ENCODE measurements around the gene XAF1. TPM values are rescaled to one million over a fixed set of nuclear protein-coding genes. Genes with fewer than 3 reads are reported as not detected.
"Not testable (repeated sequence)": the region's sequence is repeated elsewhere in the genome, so short reads cannot be mapped to it uniquely, and the experiment has no call there.

The XAF1 gene
- total RNA-seq, 6 experiments from 2014 or later: 3.0 to 4.6 (median 3.7) TPM

DNA sequence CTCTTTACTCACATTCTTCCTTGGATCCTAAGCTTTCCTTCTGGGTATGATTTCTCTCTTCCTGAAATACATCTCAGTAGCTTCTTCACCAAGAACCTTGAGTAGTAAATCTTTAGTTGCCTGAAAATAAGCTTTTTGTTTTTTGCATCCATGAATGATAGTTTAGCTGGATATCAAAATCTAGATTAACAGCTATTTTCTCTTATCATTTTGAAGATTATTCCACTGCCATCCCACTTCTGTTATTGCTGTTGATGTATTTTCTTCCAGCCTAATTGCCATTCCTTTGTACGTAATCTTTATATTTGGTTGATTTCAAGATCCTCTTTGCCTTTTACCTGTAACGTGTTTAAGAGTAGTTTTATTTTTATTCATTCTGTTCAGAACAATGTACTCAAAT, 12.6 kb downstream of the XAF1 start:
- no peak for DNase-seq
- Mint-ChIP-seq H3K4me3 (no peak overlapping the region), H3K9me3 (peaks cover 25% of the 10 kb centered on the region), H3K27me3 (ENCODE audit: insufficient read depth) (no peaks in the 10 kb centered on the region), H3K4me1 (ENCODE audit: low read depth) (no peaks in the 10 kb centered on the region), H3K27ac (no peak overlapping the region), H3K36me3 (ENCODE audit: low read depth) (peaks cover 47% of the 10 kb centered on the region)
- TF ChIP-seq, protein P1, sequence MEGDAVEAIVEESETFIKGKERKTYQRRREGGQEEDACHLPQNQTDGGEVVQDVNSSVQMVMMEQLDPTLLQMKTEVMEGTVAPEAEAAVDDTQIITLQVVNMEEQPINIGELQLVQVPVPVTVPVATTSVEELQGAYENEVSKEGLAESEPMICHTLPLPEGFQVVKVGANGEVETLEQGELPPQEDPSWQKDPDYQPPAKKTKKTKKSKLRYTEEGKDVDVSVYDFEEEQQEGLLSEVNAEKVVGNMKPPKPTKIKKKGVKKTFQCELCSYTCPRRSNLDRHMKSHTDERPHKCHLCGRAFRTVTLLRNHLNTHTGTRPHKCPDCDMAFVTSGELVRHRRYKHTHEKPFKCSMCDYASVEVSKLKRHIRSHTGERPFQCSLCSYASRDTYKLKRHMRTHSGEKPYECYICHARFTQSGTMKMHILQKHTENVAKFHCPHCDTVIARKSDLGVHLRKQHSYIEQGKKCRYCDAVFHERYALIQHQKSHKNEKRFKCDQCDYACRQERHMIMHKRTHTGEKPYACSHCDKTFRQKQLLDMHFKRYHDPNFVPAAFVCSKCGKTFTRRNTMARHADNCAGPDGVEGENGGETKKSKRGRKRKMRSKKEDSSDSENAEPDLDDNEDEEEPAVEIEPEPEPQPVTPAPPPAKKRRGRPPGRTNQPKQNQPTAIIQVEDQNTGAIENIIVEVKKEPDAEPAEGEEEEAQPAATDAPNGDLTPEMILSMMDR (IDR thresholded peaks at IDR 0.05): no peak

DNA sequence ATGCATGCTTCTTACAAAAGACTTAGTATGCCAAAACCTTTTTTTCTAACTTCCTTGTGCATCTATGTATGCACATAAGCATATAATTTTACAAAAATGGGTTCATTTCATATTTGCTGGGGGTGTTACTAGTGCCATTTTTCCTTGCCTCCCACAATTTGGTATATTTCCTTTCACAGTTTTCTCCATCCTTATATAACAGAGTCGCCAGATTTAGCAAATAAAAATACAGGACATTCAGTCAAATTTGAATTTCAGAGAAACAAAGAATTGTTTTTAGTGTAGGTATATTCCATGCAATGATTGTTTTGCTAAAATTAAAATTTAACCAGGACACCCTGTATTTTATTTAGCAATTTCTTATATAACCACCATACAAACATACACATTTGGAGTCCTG, 16.2 kb downstream of the XAF1 start:
- TF ChIP-seq, protein P1 (IDR thresholded peaks at IDR 0.05): no peak
- no peak for DNase-seq
- Mint-ChIP-seq H3K4me1 (ENCODE audit: low read depth) (no peaks in the 10 kb centered on the region), H3K27me3 (ENCODE audit: insufficient read depth) (peaks cover 18% of the 10 kb centered on the region), H3K4me3 (no peak overlapping the region), H3K27ac (no peak overlapping the region), H3K36me3 (ENCODE audit: low read depth) (peaks cover 45% of the 10 kb centered on the region), H3K9me3 (peaks cover 40% of the 10 kb centered on the region)

DNA sequence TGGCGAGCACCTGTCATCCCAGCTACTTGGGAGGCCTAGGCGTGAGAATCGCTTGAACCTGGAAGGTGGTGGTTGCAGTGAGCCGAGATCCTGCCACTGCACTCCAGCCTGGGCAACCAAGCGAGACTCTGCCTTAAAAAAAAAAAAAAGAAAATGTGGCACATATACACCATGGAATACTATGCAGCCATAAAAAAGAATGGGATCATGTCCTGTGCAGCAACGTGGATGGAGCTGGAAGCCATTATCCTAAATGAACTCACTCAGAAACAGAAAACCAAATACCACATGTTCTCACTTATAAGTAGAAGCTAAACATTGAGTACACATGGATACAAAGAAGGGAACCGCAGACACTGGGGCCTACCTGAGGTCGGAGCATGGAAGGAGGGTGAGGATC, 19.1 kb downstream of the XAF1 start:
- peaks cover 32% of the 10 kb centered on the region for H3K27me3 Mint-ChIP-seq (ENCODE audit: insufficient read depth)
- H3K36me3 Mint-ChIP-seq (ENCODE audit: low read depth): peaks cover 21% of the 10 kb centered on the region
- H3K27ac Mint-ChIP-seq; DNase-seq; H3K4me3 Mint-ChIP-seq; H3K4me1 Mint-ChIP-seq (ENCODE audit: low read depth): not testable (repeated sequence)
- peaks cover 23% of the 10 kb centered on the region for H3K9me3 Mint-ChIP-seq

DNA sequence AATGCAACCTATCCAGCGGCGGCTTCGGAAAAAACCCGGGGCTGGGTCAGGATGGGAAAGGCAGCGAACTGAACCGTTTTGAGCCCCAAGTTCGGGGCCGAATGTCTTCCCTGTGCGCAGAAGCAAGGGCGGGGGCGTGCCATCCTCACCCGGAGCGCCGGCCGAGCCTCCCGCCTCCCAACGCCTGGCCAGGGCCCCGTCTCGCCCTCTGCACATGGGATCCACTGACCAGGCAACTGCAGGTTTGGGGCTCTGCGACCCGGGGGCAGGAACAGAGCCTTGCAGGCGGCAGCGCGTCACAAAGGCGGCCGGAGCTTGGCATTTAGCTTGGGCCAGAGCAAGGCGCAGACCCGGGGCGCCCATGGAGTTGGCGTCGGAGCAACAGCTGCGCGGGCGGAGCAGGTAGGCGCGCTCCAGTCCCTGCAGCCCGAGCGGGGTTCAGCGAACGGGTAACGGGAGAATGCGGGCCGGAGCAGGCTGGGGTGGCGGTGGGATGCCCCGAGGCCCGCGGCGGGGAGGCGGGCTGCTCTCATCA, 20.1 kb downstream of the XAF1 start, which contains the start of gene FBXO39:
FBXO39 (plus strand) TSS at position 345 of the 535 bp plus-strand sequence. CDS start 3,654 bp downstream, outside the sequence.
- no peak for DNase-seq
- TF ChIP-seq, protein P1 (IDR thresholded peaks at IDR 0.05): no peak
- no peak within 1 kb of the TSS for H3K4me3 Mint-ChIP-seq
- H3K9me3 Mint-ChIP-seq: peaks cover 23% of the 10 kb centered on the region; the same call in 1 of the 2 replicates
- H3K27ac Mint-ChIP-seq: no peak within 1 kb of the TSS
- H3K27me3 Mint-ChIP-seq (ENCODE audit: insufficient read depth): peaks cover 32% of the 10 kb centered on the region
- no peaks in the 10 kb centered on the region for H3K4me1 Mint-ChIP-seq (ENCODE audit: low read depth)
- H3K36me3 Mint-ChIP-seq (ENCODE audit: low read depth): peaks cover 20% of the 10 kb centered on the region

DNA sequence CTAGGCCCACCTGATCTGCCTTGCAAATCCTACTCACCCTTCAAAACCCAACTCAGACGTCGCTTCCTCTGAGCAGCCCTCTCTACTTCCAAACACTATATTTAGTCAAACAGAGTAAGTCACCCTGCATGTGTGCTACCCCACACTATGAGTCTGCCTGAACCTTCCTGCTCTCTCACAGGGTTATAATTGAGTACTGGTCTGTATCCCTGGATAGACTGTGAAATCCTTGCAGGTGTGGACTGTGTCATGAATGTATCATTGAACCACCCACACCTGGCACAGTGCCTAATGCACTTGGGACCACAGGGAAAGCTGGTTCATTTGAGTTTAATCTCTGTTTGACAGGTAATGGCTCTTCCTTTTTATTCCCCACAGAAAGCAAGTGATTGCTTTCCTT, 23.6 kb downstream of the XAF1 start:
- Mint-ChIP-seq H3K27me3 (ENCODE audit: insufficient read depth) (peaks cover 47% of the 10 kb centered on the region), H3K9me3 (peaks cover 13% of the 10 kb centered on the region; the same call in 1 of the 2 replicates), H3K4me1 (ENCODE audit: low read depth) (no peaks in the 10 kb centered on the region), H3K36me3 (ENCODE audit: low read depth) (peaks cover 2% of the 10 kb centered on the region; the same call in 1 of the 2 replicates), H3K27ac (no peak overlapping the region), H3K4me3 (no peak overlapping the region)
- TF ChIP-seq, protein P1 (IDR thresholded peaks at IDR 0.05): no peak
- no peak for DNase-seq

DNA sequence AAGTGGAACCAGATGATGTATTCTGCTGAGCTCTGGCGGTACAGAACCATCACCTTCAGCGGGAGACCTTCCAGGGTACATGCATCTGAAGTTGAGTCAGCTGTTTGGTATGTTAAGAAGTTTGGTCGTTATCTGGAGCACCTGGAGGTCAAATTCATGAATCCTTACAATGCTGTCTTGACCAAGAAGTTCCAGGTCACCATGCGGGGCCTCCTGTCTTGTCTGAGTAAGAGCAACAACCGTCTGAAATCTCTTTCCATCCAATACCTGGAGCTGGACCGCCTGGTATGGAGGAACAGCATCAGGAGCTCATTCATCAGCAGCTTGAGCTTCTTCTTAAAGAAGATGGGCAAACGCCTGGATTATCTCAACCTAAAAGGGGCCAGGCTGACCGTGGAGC, 24.2 kb downstream of the XAF1 start:
- TF ChIP-seq, protein P1 (IDR thresholded peaks at IDR 0.05): no peak
- H3K9me3 Mint-ChIP-seq: peaks cover 7% of the 10 kb centered on the region; the same call in 1 of the 2 replicates
- H3K27me3 Mint-ChIP-seq (ENCODE audit: insufficient read depth): peaks cover 43% of the 10 kb centered on the region
- no peak overlapping the region for H3K27ac Mint-ChIP-seq
- no peaks in the 10 kb centered on the region; the same call in 1 of the 2 replicates for H3K36me3 Mint-ChIP-seq (ENCODE audit: low read depth)
- no peak overlapping the region for H3K4me3 Mint-ChIP-seq
- no peaks in the 10 kb centered on the region for H3K4me1 Mint-ChIP-seq (ENCODE audit: low read depth)
- no peak for DNase-seq
